Gastroesophageal sphincter (tissue), 3 donors: ENCODE data around the gene CD48.

Source experiments
- EP300 ChIP-seq: sonication (generic); formaldehyde crosslinking; IDR thresholded peaks from one replicate; pipeline ENCODE4 v1.6.1; 2017; ENCODE audit warnings: antibody characterized with exemption, mild to moderate bottlenecking
- POLR2A ChIP-seq, 2 donors: fragments of 450-650 bp; IDR thresholded peaks; one replicate each; pipeline ENCODE4 v1.6.1; 2017; ENCODE audit warnings: antibody characterized with exemption in 2 of 2, mild to moderate bottlenecking in 2 of 2, moderate library complexity in 1 of 2
- POLR2AphosphoS5 ChIP-seq: sonication (generic); formaldehyde crosslinking; IDR thresholded peaks from one replicate; pipeline ENCODE4 v1.6.1; 2017; ENCODE audit warnings: antibody characterized with exemption
- TF ChIP-seq, protein P1 (sequence below), 4 experiments: fragments of 200-600 bp in 2 of 4; fragments of 450-650 bp in 2 of 4; sonication (generic) in 1 of 4; IDR thresholded peaks; one replicate each; pipeline ENCODE4 v1.5.1; 2017 to 2019; ENCODE audit warnings: antibody characterized with exemption in 4 of 4, mild to moderate bottlenecking in 2 of 4, moderate library complexity in 2 of 4

- TF ChIP-seq, protein P1, sequence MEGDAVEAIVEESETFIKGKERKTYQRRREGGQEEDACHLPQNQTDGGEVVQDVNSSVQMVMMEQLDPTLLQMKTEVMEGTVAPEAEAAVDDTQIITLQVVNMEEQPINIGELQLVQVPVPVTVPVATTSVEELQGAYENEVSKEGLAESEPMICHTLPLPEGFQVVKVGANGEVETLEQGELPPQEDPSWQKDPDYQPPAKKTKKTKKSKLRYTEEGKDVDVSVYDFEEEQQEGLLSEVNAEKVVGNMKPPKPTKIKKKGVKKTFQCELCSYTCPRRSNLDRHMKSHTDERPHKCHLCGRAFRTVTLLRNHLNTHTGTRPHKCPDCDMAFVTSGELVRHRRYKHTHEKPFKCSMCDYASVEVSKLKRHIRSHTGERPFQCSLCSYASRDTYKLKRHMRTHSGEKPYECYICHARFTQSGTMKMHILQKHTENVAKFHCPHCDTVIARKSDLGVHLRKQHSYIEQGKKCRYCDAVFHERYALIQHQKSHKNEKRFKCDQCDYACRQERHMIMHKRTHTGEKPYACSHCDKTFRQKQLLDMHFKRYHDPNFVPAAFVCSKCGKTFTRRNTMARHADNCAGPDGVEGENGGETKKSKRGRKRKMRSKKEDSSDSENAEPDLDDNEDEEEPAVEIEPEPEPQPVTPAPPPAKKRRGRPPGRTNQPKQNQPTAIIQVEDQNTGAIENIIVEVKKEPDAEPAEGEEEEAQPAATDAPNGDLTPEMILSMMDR (IDR thresholded peaks at IDR 0.05), result no peak
- TF ChIP-seq POLR2A (IDR thresholded peaks at IDR 0.05) (no peak), POLR2AphosphoS5 (no peak), EP300 (no peak)
Measured at GRCh38 chr1:160630523-160631451, 80.8 kb downstream of the CD48 start.
